ENCODE measurements around the gene KRT34. TPM values are rescaled to one million over a fixed set of nuclear protein-coding genes. Genes with fewer than 3 reads are reported as not detected.
"Not testable (repeated sequence)": the region's sequence is repeated elsewhere in the genome, so short reads cannot be mapped to it uniquely, and the experiment has no call there.

Gene KRT34
- not detected for total RNA-seq

DNA sequence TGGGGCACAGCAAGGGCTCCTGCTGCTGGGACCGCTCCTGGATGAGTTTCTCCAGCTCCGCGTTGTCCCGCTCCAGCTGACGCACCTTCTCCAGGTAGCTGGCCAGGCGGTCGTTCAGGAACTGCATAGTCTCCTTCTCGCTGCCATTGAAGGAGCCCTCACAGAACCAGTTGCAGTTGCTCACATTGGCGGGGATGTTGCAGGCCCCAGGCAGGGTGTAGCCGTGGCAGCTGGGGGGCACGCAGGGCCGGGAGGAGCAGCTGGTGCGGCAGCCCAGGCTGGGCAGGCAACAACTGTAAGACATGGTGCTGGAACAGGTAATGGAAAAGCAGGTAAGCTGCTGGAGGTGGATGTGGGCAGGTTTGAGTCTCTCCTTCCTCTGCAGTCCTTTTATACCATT, at the start of gene KRT34:
TSS of gene KRT34 (minus strand) at position 364 of the 400 bp plus-strand sequence. CDS start at position 304, 60 bp downstream.
- not testable (repeated sequence) for H3K4me3 ChIP-seq

DNA sequence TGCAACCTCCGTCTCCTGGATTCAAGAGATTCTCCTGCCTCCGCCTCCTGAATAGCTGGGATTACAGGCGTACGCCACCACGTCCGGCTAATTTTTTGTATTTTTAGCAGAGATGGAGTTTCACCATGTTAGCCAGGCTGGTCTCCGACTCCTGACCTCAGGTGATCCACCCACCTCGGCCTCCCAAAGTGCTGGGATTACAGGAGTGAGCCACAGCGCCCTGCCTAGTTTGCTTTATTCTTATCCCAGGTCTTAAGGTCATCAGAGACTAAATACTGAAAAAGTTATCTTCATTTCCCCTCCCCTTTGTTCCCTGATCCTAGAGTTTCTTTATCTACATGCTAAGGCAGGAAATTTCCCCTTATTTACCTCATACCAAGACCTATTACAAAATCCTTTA, 48.3 kb upstream of the KRT34 start:
- DNase-seq (ENCODE audit: low spot score); ATAC-seq (ENCODE audit: insufficient number of reproducible peaks, low FRiP score, low read depth); H3K9me3 ChIP-seq; H3K27ac ChIP-seq; H3K27me3 ChIP-seq (replicated peaks; ENCODE audit: insufficient read depth); H3K4me1 ChIP-seq (ENCODE audit: control insufficient read depth in 1 of 2, low read depth in 2 of 2); H3K4me3 ChIP-seq; H3K36me3 ChIP-seq: not testable (repeated sequence)

More for the DNA sequence above, at the start of gene KRT34:
- DNase-seq (ENCODE audit: low spot score); H3K9me3 ChIP-seq; H3K36me3 ChIP-seq; ATAC-seq (ENCODE audit: insufficient number of reproducible peaks, low FRiP score, low read depth); H3K27ac ChIP-seq; H3K27me3 ChIP-seq (replicated peaks; ENCODE audit: insufficient read depth); H3K4me1 ChIP-seq (ENCODE audit: control insufficient read depth in 1 of 2, low read depth in 2 of 2): not testable (repeated sequence)

GRCh38 chr17:41429667-41430066, 47.6 kb upstream of the KRT34 start:
- no peaks in the 10 kb centered on the region for H3K36me3 ChIP-seq
- no peaks in the 10 kb centered on the region for H3K9me3 ChIP-seq
- DNase-seq (ENCODE audit: low spot score) (no peak), ATAC-seq (ENCODE audit: insufficient number of reproducible peaks, low FRiP score, low read depth) (no peak)
- H3K27me3 ChIP-seq (replicated peaks; ENCODE audit: insufficient read depth), result no peaks in the 10 kb centered on the region
- TF ChIP-seq, protein P1, sequence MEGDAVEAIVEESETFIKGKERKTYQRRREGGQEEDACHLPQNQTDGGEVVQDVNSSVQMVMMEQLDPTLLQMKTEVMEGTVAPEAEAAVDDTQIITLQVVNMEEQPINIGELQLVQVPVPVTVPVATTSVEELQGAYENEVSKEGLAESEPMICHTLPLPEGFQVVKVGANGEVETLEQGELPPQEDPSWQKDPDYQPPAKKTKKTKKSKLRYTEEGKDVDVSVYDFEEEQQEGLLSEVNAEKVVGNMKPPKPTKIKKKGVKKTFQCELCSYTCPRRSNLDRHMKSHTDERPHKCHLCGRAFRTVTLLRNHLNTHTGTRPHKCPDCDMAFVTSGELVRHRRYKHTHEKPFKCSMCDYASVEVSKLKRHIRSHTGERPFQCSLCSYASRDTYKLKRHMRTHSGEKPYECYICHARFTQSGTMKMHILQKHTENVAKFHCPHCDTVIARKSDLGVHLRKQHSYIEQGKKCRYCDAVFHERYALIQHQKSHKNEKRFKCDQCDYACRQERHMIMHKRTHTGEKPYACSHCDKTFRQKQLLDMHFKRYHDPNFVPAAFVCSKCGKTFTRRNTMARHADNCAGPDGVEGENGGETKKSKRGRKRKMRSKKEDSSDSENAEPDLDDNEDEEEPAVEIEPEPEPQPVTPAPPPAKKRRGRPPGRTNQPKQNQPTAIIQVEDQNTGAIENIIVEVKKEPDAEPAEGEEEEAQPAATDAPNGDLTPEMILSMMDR (IDR thresholded peaks at IDR 0.05), result no peak
- no peak overlapping the region for H3K4me3 ChIP-seq
- H3K4me1 ChIP-seq (ENCODE audit: control insufficient read depth in 1 of 2, low read depth in 2 of 2), result no peaks in the 10 kb centered on the region
- H3K27ac ChIP-seq, result no peak overlapping the region

- ATAC-seq (ENCODE audit: insufficient number of reproducible peaks, low FRiP score, low read depth) (no peak), DNase-seq (ENCODE audit: low spot score) (no peak)
- TF ChIP-seq, protein P1 (IDR thresholded peaks at IDR 0.05), result no peak
Observed at GRCh38 chr17:41428591-41429291, 46.6 kb upstream of the KRT34 start.

DNA sequence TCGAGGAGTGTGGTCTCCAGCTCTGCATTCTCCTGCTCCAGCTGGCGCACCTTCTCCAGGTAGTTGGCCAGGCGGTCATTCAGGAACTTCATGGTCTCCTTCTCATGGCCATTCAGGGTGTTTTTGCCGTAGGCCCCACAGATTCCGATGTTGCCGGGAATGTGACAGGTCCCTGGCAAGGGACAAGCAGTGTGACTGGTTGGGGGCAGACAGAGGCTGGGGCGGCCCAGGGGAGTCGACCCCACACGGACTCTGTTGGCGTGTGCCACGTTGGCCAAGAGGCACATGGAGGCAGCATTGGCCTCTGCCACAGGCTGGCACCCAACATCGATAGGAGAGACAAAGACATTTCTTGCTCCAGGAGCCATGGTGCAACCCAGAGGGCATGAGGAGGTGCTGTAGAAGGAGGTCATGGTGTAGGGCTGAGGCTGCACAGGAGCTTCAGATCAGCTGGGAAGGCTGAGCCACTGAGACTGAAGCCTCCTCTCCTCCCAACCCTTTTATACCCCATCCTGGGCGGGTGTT, 42.1 kb upstream of the KRT34 start, which contains the start of gene KRT37:
TSS of gene KRT37 (minus strand) at position 475 of the 525 bp plus-strand sequence. CDS start at position 413, 62 bp downstream.
- no peaks in the 10 kb centered on the region for H3K9me3 ChIP-seq
- no peak within 1 kb of the TSS for H3K4me3 ChIP-seq
- H3K27ac ChIP-seq, result no peak within 1 kb of the TSS
- no peak for ATAC-seq (ENCODE audit: insufficient number of reproducible peaks, low FRiP score, low read depth)
- no peaks in the 10 kb centered on the region for H3K27me3 ChIP-seq (replicated peaks; ENCODE audit: insufficient read depth)
- TF ChIP-seq, protein P1 (IDR thresholded peaks at IDR 0.05), result no peak
- no peaks in the 10 kb centered on the region for H3K4me1 ChIP-seq (ENCODE audit: control insufficient read depth in 1 of 2, low read depth in 2 of 2)
- no peaks in the 10 kb centered on the region for H3K36me3 ChIP-seq
- DNase-seq (ENCODE audit: low spot score), result no peak

More at GRCh38 chr17:41428591-41429291, 46.6 kb upstream of the KRT34 start:
- H3K27me3 ChIP-seq (replicated peaks; ENCODE audit: insufficient read depth), result no peaks in the 10 kb centered on the region
- no peaks in the 10 kb centered on the region for H3K36me3 ChIP-seq
- no peak overlapping the region for H3K4me3 ChIP-seq
- H3K9me3 ChIP-seq, result no peaks in the 10 kb centered on the region
- H3K27ac ChIP-seq, result no peak overlapping the region
- no peaks in the 10 kb centered on the region for H3K4me1 ChIP-seq (ENCODE audit: control insufficient read depth in 1 of 2, low read depth in 2 of 2)

DNA sequence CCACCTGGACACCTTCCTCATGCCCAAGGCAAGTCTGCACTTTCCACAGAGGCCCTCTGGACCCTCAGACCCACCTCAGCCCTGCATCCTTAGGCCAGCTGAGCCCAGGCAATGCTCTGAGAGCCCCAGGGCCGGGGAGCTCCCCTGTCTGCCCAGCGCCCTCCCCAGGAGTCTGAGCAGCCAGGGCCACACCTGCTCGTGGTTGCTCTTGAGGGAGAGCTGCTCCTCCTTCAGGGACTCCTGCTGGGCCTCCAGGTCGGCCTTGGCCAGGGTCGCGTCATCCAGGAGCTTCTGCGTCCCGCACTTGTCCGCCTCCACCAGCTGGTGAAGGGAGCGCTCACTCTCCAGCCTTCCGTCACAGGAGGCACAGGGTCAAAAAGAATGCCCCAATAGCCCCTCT, 40.5 kb upstream of the KRT34 start:
- H3K27me3 ChIP-seq (replicated peaks; ENCODE audit: insufficient read depth); H3K27ac ChIP-seq; ATAC-seq (ENCODE audit: insufficient number of reproducible peaks, low FRiP score, low read depth); H3K9me3 ChIP-seq; H3K4me1 ChIP-seq (ENCODE audit: control insufficient read depth in 1 of 2, low read depth in 2 of 2); DNase-seq (ENCODE audit: low spot score); H3K4me3 ChIP-seq; H3K36me3 ChIP-seq: not testable (repeated sequence)
